ENCODE results near the gene FHAD1.
A peak's percentile ranks its signal among the peaks of the same experiment; 100 is the strongest.

FHAD1 gene

DNA sequence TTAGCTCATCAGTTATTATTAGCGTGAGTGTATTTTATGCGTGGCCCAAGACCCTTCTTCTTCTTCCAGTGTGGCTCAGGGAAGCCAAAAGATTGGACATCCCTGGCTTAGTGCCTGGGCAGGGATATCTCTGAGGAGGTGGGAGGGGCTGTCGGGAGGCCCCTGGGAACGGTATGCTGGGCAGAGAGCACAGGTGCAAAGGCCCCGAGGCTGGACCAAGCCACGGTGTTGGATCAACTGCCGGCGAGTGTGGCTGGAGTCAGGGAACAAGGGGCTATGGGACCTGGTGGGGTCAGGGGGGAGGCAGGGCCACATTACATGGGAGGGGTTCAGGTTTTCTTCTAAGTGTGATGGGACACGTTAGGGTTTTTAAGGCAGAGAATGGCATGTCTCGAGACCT is 62.7 kb downstream of the FHAD1 start:
- no peak for DNase-seq

DNA sequence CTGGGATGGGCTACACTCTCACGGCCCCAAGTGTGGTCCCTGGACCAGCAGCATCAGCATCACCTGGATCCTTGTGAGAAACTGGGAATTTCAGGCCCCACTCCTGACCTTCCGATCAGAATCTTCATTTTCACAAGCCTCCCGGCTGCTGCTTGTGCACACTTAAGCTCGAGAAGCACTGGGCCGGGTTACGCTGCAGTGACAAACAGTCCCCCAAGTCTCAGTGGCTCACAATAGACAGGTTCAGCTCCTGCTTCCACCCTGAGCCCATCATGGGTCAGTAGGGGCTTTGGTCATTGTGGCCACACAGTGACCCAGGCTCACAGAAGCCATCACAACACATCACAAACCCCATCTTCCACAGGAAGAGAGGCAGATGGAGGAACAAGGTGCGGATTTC is 63.5 kb downstream of the FHAD1 start:
- no peak for DNase-seq

DNA sequence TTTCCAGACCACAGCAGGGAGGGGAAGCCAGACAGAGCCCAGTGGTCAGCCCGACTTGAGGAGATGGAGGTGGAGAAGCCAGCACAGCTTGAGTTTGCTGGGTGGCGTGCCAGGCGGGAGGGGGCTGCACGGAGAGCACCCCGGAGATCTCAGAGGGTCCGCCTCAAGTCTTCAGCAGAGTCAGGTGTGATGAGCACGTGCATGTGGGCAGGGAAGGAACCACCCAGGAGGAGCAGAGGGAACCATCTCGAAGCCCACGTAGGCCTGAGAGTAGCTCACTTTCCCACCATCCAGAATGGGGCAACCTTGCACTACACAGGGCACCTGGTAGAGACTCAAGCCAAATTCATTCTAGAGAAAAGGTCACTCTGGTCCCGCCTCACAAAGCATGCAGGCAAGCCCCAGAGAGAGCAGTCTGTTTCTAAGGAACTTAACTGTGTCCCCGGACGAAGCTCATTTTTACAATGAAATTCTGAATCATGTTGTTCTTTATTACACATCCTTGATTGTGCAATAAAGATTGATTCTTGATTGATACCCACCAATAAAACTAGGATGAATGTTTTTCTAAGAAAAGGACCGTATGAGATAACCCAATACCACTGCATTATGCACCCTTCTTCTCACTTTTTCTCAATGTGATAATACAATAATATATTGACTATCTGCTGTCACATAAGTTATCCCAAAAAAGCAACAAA is 64.2 kb downstream of the FHAD1 start:
- DNase-seq: no peak

DNA sequence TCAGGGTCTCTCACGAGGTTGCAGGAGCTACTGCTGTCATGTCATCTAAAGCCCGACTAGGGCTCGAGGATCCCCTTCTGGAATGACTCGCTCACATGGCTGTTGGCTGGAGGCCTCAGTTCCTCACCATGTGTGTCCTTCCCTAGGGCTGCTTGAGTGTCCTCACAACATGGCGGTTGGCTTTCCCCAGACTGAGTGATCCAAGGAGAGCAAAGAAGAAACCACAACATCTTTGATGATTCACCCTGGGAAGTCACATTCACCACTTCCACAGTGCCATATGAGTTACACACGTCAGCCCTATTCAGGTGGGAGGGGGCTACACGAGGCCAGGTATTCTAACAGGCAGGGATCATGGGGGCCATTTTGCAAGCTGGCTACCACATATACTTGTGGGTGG is 64.9 kb downstream of the FHAD1 start:
- no peak for DNase-seq

DNA sequence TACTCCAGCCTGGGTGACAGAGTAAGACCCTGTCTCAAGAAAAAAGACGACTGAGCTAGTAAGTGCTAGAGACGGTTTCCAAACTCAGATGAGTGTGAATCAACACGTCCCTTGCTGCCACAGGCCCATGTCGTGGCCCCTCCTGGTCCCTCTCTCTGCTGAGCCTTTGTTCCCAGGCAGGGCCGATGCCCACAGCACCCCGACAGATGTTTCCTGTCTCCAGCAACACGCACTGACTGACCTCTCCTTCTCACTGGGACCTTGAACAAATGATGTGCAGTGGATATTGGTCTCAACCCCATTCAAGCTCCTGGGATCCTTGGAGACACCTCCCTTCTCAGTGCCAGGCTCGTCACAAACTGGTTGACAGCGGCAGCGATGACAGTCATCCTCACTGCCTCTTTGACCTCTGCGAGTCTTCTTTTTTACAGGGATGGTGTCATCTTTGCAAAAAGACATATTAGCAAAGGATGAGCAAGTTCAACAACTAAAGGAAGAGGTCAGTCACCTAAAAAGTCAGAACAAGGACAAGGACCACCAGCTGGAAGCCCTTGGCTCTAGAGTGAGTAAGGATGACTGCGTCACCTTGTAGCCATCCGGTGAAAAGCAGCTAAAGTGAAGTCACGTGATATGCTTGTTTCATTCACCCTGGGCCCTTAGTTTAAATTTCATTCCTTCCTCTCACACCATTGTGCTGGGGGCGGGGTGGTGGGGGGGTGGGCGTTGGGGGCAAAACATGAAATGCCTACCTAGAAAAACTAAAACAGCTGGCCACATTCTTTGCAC is 65.8 kb downstream of the FHAD1 start:
- DNase-seq: no peak

DNA sequence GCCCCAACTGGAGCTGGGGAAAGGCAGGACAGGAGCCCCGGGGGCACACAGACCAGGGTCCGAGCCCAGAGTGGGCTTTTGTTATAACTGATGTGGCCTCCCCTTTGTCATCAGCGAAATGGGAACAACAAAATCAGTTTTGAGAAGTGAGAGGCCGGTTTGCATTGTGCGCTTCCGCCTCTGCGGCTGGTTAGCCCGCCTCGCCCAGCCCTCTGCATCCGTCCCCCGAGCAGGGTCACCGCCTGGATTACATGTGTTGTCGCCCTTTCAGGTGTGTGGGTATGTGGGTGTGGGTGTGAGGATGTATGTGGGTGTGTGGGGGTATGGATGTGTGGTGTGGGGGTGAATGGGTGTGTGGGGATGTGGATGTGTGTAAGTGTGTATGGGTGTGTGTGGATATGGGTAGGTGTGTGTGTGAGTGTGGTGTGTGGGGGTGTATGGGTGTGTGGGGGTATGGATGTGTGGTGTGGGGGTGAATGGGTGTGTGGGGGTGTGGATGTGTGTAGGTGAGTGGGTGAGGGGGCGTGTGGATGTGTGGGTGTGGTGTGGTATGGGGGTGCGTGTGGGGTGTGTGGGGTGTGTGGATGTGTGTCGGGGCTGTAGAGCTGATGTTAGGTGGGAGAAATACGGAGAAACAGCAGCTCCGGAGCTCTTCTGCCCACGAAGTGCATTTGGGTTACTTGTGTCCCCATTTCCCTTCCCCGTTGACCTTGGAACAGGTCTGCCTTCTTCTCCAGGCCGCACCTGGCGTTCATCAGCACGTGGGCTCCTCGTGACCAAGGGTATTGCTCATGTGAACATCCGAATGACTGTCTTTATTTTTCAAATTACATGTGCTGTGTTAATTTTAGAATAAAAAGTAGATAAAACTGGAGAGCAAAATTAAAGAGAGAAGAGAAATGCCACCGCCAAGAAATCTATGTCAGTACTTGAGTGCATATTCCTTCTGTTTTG is 67.6 kb downstream of the FHAD1 start:
- DNase-seq: no peak

DNA sequence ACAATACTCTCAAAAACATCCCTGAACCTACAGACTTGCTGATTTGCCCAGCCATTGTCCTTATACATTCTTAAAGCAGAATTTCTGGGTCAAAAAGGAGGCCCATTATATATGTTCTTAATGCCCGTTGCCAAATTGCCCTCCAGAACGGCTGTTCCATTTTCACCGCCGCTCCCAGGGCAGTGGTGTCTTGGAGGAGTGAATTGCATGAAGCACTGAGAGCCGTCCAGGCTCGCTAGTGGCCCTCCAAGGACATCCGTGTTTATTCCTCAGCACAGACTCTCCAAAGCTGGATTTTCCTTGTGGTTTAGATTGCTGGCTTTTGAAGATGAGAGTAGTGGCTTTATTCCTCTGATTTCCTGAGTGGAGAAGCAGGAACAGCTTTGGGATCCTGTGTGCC is 68.8 kb downstream of the FHAD1 start:
- DNase-seq: no peak

DNA sequence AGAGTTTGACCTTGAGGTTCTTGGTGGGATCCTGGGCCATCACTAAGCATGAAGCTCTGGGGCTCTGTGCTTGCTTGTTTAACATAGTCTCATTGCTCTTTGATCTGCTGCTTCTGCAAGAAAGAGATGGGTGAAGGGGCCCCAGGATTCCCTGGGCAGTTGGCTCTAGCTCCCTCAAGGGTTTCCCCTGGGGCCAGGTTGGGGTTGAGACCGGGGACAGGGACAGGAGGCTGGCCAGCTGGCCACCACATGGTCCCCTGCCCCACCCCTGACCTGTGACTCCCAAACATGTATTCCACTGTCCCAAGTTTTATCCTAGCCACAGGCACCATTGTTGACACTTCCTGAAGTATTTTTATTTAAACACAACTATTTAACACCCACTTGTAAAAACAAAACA is 69.5 kb downstream of the FHAD1 start:
- DNase-seq: no peak

DNA sequence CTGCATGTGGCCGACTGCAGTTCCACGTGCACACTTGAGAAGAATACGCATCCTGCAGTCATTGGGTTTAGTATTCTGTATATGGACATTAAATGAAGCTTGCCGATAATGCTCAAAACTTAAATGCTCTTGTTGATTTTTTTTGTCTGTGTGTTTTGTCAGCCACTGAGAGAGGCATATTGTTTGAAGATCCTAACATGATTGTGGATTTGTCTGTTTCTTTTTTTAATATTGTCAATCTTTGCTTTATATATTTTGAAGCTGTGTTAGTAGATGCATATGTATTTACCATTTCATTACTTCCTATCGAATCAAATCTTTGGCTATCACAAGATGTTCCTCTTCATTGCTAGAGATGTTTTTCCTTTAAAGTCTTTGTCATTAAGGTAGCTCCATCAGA is 73.2 kb downstream of the FHAD1 start:
- no peak for DNase-seq

DNA sequence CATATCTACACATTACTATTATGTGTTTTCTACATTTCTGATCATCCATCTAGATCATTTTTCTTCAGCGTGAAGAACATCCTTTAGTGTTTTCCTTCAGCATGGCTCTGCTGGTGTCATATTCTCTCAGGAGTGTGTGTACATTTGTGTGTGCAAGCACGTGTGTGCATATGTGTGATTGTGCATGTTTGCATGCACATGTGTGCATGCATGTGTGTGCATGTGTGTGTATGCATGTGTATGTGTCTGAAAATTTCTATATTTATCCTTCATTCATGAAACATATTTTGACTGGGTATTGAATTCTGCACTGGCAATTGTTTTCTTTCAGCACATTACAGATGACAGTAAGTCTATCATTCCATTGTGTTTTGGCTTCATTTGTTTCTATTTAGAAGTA is 74.6 kb downstream of the FHAD1 start:
- no peak for DNase-seq

DNA sequence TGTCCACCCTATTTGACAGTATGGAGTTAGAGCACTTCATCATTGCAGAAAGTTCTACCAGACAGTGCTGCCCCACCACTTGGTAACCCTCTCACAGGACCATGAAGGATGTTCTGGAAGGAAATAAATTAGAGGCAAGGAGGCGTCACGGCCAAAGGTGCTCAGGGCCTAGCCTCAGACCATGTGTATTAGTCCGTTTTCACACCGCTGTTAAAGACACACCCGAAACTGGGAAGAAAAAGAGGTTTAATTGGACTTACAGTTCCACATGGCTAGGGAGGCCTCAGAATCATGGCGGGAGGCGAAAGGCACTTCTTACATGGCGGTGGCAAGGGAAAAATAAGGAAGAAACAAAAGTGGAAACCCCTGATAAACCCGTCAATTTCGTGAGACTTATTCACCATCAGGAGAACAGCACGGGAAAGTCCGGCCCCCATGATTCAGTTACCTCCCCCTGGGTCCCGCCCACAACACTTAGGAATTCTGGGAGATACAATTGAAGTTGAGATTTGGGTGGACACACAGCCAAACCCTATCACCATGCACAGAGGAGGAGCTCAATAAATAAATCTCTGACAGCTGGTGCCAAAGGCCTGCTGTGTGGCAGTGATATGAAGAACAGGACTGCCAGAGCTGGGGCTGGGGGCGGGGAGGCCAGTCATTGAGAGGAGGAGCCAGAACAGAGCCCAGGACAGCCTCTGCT is 75.8 kb downstream of the FHAD1 start:
- peak; percentile 46 for DNase-seq

DNA sequence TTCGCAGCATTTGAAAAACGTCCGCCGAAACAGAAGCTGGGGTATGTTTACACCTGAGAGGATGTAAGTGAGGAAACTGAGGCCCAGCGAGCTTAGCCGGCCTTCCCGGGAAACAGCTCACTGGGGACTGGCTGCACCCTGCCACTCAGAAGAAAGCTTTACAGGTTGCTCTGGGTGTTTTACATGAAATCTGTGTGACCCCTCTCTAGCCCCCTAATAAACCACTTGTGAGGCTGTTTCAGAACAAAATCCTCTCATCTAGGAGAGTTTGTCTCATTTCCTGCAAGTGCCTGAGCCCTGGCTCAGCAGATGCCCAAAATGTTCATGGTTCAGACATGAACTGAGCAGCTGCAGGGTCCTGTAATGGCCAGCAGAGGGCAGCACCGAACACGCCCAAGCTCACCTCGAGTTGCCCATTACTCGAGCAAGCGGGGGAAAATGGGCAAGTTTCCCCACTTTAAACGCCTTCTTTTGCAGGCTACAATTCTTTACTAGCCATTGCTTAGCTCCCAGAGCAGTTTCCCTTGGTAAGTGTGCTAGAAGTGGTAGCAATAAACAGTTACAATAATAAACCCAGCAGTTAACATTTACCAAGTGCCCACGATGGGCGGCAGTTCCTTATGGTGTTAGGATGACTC is 76.4 kb downstream of the FHAD1 start:
- peak; percentile 83 for DNase-seq

DNA sequence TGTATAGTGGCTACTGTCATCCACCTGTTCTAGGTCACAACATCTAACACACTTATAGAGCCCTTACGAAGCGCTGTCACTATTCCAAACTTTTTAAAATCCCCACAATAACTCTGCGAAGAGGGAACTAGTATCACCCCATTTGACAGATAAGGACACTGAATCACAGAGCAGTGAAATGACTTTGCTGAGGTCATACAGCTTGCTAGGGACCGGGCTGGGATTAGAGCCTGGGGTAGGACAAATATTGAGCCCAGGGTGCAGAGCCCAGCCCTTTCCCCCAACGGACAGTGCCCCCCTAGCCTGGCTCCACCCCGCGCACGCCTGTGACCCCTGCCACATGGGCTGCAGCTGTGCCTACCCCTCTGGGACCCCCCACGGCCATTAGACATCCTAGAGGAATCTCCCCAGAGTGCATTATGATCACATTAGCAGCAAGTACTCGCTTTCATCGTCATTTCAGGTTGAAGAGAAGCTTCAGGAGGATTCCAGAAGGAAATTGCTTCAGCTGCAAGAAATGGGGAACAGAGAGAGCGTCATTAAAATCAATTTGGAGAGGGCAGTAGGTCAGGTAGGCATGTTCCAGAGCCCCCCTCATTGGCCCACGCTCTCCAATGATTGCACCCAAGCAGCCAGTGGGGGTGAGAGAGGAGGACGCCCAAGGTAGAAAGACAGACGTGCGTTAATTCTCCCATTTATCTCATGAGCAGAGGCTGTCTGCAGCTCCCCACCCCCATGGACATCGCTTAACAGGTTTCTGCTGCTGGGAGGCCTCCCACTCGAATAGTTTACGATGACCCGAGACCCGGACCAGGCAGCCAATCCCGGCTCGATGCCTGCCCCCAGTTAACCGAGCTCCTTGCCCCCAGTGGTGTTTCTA is 77.2 kb downstream of the FHAD1 start:
- no peak for DNase-seq

DNA sequence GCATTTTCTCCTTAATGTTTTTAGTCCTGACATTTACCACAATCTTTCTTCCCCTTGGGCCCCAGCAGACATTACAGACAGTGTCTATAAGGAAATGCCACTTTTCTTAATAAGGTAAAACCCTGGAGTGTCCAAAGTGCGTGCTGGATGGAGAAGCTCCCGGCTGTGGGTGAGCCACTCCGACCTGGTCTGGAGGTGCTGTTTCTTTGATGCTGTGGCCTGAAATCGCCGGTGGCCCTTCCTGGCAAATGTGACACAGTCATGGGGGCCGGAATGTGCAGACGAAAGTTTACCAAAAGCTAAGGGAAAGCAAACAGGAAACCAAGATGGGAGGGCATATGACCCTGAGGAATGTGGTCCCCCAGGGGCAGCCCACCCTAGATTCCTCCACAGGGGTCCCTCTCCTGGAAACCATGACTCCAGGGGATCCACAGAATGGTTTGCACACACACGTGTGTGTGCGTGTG is 77.9 kb downstream of the FHAD1 start:
- DNase-seq: no peak

DNA sequence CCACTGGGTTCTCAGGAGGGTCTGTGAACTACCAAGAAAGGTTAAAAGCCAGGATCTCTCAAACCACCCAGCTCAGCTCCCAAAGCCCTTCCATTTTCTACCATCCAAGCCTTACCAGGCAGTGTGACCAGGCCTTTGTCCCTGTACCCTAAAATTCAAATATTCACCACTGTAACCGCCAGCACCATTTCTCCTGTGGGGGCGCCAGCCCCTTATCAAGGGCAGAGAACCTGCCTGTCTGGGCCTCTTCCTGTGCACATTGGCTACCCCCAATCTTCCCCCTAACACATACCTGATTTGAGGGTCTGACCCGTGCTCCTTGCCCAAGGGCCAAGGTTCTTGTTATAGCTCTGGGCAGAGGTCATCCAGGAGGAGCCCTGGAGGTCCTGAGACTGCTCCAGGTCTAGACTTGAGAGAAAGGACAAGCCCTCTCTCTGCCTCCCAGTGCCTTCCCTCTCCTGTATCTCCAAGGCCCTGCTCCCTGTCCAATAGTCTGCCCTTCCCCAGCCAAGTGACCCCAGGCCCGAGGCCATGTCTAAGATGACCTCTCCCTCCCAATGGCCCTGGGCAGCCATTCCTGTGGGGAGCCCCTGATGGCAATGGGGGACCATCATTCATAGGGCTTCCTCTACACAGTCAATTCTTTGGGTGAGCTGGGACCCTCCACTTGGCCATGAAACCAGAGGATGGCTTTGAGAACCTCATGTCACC is 78.5 kb downstream of the FHAD1 start:
- no peak for DNase-seq

DNA sequence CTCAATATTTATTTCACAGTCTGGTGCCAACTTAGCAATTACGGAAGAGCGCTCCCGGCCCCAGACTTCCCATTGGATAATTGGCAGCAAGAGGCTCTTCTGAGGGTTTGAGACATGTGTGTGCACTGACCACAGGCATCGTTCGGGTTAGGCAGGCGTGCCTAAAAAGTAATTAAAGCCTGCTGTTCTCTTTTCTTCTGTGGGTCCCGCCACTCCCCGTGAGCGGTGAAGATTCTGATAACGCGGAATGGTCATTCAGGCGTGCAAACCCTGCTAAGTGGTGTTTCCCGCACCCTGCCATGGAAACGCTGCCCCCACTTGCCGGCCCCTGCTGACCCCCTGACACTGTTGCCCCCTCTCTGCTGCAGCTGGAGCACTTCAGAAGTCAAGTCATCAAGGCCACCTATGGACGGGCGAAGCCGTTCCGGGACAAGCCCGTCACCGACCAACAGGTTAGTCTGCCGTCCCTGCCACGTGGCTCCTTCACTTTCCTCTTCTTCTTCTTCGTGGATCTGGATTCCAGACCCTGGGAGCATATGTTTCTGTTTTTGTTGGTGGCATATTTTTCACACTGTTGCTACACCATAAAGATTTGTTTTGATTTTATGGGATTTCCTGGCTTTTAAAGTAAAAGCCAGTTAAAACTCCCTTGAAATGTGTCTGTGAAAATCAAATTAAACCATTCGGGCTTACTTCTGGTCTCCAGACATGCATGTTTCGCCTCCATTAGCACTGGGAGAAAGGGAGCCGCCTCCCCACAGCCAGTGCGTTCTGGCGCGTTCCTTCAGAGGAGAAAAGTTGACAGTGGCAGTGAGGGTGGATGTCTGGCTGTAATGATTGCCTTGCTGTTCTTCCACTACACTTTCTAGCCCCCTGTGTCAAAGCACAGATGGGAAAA is 79.9 kb downstream of the FHAD1 start:
- no peak for DNase-seq

DNA sequence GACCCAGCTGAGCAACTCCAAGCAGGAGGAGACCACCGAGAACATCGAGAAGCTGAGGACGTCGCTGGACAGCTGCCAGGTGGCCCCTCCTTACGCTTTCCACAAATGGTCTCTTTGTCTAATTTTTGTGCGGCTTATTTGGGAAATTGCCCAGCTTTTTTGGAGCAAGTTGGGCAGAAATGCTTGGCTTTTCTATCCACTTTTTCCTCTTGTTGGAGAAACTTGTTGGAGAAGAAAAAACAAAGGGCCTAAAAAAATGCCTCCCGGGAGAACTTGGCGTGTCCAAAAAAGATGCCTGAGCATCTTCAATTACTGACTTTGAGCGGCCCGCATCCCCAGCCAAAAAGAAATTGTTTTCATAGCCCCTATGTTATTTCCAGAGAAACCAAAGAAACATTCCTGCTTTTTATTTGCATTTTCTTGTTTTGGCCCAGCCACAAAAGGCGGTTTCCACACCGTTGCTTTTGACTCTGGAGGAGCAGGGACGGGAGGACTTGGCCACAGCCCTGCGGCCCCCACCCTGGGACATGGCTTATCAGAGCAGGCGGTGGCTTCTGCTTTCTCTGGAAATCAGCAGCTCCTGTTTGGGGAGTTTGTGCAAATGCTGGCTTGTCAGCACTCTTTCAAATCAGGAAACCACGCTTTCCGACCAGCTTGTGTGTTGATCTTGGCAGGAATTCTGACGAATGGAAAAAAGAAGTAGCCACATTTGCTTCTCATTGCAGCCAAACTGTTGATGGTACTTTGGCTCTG is 81.5 kb downstream of the FHAD1 start:
- no peak for DNase-seq

DNA sequence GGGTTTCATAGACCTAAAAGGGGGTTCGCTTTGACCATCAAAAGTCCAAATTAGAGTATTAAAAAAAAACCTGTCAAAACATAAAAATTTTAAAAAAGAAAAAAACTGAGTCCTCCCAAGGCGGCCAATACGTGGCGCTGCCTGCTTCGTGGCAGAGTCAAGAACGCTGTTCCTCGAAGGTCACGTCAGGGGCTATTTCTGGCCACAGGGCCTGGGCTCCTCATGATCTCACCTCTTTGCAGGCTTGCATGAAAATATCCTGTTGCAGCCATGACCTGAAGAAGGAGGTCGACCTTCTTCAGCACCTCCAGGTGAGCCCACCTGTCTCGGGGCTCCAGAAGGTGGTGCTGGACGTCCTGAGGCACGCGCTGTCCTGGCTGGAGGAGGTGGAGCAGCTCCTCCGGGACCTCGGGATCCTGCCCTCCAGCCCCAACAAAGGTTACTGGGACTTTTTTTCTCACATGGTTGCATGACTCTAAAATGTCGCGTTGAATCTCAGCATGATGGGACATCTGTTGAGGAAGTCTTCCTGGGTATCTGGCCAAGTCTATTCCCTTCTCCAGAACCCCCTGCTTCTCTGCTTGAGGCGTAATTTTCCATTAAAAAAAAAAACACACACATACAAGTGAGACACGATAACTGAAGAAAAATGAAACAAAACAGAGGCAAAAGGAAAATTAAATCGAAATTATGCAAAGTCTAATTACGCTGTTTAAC is 82.2 kb downstream of the FHAD1 start:
- no peak for DNase-seq
